Left renal pelvis (tissue), 4 donors: ENCODE results near the gene CDYL. TPM values are rescaled to one million over a fixed set of nuclear protein-coding genes. Genes with fewer than 3 reads are reported as not detected.

Experiments used
- DNase-seq, 4 donors: peaks; one replicate each; pipeline ENCODE4 v3.0.0-alpha.2; 2013; ENCODE audit warnings: low read depth in 4 of 4, low spot score in 3 of 4
- polyA plus RNA-seq, 4 donors: library from polyadenylated mRNA; unstranded; fragments of 120-200 nt; gene quantifications; one replicate each; pipeline ENCODE4 v1.2.1, GENCODE V29; 2013; ENCODE audit not compliant: insufficient read length in 4 of 4

CDYL gene
- polyA plus RNA-seq, 4 donors, result 18.1 to 28.5 (median 25.8) TPM

- DNase-seq, result no peak
These were observed 153.0 kb downstream of the CDYL start for GRCh38 chr6:4929097-4929718.

GRCh38 chr6:4930025-4930691 lies 154.0 kb downstream of the CDYL start:
- DNase-seq, result no peak

GRCh38 chr6:4931530-4932227 lies 155.5 kb downstream of the CDYL start:
- DNase-seq, result no peak

GRCh38 chr6:4932228-4932903 lies 156.2 kb downstream of the CDYL start:
- no peak for DNase-seq

- no peak for DNase-seq
These were observed 159.3 kb downstream of the CDYL start for GRCh38 chr6:4935486-4935885.

GRCh38 chr6:4935975-4936680 lies 159.9 kb downstream of the CDYL start:
- DNase-seq, result no peak

- no peak for DNase-seq
These were observed 160.5 kb downstream of the CDYL start for GRCh38 chr6:4936681-4937041.

GRCh38 chr6:4937414-4937813 lies 161.2 kb downstream of the CDYL start:
- DNase-seq, result no peak

GRCh38 chr6:4939241-4939640 lies 163.0 kb downstream of the CDYL start:
- no peak for DNase-seq

- no peak for DNase-seq
These were observed 164.2 kb downstream of the CDYL start for GRCh38 chr6:4940416-4940815.

- DNase-seq, result no peak
These were observed 165.8 kb downstream of the CDYL start for GRCh38 chr6:4941782-4942672.

- DNase-seq, result no peak
These were observed 166.4 kb downstream of the CDYL start for GRCh38 chr6:4942673-4943009.

GRCh38 chr6:4943716-4944115 lies 167.5 kb downstream of the CDYL start:
- DNase-seq, result no peak

GRCh38 chr6:4944325-4944724 lies 168.1 kb downstream of the CDYL start:
- no peak for DNase-seq

GRCh38 chr6:4946521-4946920 lies 170.3 kb downstream of the CDYL start:
- DNase-seq, result no peak

GRCh38 chr6:4947716-4948115 lies 171.5 kb downstream of the CDYL start:
- DNase-seq, result no peak

GRCh38 chr6:4948781-4949450 lies 172.7 kb downstream of the CDYL start:
- no peak for DNase-seq

GRCh38 chr6:4950076-4950475 lies 173.9 kb downstream of the CDYL start:
- DNase-seq, result no peak

GRCh38 chr6:4950836-4951533 lies 174.8 kb downstream of the CDYL start:
- no peak for DNase-seq
